HG03039 (cell line): ENCODE measurements around the gene ACSM5.
"Not testable (repeated sequence)": the region's sequence is repeated elsewhere in the genome, so short reads cannot be mapped to it uniquely, and the experiment has no call there.

Source experiments
- ATAC-seq: cut with Tn5 transposase; IDR thresholded peaks from one replicate; pipeline ENCODE4 v1.9.1; 2021; ENCODE audit warnings: mild to moderate bottlenecking, moderate library complexity; ENCODE audit not compliant: unreplicated experiment

Gene ACSM5

DNA sequence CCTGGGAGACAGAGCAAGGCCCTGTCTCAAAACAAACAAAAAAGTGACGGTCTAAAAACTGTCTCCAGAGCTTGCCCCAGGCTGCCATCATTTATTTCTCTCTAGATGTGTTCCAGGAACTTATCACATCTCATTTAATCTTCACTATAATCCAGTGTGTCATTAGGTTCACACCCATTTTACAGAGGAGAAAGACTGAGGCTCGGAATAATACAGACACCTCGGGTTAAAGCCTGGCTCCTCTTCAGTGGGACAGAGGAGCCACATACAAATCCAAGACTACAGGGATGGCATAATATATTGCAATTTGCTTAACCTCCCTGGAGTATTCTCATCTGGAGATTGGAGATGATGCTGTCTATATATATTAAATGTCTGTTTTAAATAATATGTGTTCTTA is 10.7 kb upstream of the ACSM5 start:
- ATAC-seq: no peak

DNA sequence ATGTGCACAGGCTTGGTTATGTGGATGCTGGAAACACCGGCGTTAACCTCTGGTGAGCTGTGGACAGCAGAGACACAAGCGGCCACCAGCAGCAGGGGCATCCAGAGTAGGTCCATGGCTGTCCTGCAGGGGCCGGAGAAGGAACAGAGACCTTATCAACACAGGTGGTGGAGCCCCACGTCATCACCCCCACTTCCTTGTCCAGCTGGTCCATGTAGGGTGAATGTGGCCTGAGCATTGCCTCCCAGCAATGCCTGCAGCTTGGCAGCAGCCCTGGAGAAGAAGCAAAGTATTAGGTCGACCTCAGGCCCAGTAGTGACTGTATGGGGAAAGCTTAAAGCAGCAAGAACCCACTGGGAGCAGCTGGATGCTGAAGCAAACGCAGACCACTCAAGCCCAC is 10.1 kb upstream of the ACSM5 start:
- ATAC-seq: no peak

DNA sequence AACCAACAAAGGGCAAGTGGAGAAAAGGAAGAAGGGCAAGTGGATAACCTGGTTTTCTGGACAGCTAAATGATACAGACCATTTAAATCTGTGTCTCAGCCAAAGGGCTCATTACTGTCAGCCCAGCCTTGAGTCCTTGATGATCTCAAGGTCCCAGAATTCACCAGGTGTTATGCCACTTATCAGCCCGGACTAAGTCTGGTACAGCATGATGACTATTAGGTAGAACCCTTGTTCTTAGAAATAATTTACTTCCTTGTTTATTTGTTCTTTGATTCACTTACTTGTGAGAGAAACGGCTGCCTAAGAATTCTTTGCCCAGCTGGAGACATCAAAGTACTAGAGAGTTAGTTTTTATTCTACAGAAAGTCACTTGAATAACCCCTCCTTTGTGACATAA is 8.3 kb upstream of the ACSM5 start:
- ATAC-seq: no peak

GRCh38 chr16:20401475-20402016 is 7.8 kb upstream of the ACSM5 start:
- ATAC-seq: no peak

GRCh38 chr16:20402651-20403050 is 6.7 kb upstream of the ACSM5 start:
- ATAC-seq: no peak

- no peak for ATAC-seq
These were observed 4.7 kb upstream of the ACSM5 start, which contains the start of gene PDILT for GRCh38 chr16:20404637-20405036. PDILT (minus strand) TSS chr16:20404737; CDS start chr16:20399300, 5,437 bp downstream.

DNA sequence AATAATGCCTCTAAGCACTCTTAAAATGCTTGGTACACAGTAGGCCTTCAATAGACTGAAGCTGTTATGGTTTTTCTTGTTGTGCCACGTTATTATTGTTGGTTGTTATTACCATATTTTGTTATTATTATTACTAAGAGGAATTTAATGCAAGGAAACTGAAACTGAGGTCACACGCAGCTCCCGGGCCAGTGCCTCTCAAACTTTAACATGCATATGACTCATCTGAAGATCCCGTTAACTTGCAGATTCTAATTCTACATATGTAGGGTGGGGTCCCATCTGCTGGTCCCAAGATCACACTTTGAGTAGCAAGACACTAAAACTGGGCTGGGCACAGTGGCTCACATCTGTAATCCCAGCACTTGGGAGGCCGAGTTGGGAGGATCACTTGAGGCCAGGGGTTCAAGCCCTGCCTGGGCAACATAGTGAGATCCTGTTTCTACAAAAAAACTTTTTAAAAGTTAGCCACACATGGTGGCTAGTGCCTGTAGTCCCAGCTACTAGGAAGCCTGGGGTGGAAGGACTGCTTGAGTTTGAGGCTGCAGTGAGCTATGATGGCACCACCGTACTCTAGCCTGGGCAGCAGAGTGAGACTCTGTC is 888 bp downstream of the ACSM5 start:
- ATAC-seq: no peak

DNA sequence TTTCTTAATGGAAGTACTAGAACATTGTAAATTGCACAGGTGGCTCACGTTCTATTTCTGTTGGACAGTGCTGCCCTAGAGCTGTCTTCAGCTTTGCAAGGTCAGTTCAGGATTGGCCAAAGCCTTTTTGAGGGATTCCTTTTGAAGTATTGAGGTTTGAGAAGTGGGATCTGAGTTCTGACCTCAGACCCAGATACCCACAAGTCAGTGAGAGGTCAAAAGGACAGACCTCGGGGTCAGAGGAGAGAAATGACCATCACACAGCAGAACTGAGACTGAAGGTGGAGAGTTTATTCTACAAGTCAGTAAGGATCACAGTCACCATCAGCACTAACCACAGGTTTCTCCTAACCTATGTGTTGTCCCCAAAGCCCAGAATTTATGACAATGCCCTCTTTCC is 1.7 kb downstream of the ACSM5 start:
- no peak for ATAC-seq

- no peak for ATAC-seq
These were observed 6.2 kb downstream of the ACSM5 start for GRCh38 chr16:20415541-20415940.

DNA sequence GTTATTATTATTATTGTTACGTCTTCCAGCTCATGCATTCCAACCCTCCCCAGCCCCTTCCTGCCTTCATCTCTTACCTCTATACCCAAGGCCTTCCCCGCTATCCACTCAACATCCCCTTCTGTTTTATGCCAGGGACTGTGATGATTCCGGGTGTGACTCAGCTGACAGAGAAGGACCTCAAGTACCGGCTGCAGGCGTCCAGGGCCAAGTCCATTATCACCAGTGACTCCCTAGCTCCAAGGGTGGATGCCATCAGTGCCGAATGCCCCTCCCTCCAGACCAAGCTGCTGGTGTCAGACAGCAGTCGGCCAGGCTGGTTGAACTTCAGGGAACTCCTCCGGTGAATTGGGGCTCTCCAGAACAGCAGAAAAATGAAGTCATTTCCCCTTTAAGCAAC is 9.8 kb downstream of the ACSM5 start:
- ATAC-seq: not testable (repeated sequence)

DNA sequence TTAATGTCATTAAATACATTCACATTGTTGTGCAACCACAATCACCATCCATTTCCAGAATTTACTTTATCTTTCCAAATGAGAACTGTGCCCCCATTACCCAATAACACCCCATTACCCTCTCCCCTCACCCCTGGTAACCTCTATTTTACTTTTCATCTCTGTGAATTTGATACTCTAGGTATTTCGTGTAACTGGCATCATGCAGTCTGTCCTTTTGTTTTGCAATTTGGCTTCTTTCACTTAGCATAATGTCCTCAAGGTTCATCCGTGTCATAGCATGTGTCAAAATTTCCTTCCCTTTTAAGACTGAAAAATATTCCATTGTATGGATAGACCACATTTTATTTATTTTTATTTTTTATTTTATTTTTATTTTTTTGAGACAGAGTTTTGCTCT is 12.4 kb downstream of the ACSM5 start:
- ATAC-seq: not testable (repeated sequence)

DNA sequence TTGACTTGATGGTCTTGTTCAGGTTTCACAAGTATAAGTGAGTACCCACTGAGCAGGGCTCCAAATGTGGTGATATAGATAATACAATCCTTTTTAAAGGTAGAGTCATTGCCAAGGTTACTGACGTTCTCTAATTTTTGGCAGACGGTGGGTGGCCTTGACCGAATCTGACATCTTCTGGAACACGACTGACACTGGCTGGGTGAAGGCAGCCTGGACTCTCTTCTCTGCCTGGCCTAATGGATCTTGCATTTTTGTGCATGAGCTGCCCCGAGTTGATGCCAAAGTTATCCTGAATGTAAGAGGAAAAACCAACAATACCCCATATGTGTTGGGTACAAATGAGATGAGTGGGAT is 14.4 kb downstream of the ACSM5 start:
- not testable (repeated sequence) for ATAC-seq

DNA sequence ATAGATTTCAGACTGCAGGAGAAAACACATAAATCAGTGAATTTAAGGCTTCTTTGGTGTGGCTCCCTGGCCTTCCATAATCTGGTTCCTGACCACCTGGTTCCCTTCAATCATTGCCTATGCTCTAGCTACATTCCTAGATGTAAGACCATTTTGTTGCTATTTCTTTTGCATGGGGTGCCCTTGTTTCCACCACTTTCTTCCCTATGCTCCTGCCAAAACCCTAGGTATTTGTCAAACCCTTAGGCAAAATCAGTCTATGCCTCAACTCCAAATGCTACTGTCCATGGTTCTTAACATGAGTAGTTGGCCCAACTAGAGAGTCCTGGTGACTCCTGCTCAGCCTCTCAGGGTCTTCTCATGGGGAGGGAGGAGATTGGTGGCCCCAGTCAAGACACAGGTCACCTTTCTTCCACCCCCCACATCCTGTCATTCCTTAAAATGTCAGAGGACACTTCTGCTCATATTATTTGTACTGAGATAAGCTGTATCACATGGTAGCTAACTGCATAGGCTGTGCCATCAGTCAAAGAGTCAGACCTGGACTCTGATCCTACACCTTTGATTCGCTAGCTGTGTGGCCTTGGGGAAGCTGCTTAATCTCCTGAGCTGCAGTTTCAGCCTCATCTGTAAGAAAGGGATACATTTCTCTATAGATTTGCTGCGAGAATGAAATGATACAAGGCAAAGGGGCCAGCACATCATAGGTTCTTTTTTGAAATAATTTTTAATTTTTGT is 15.0 kb downstream of the ACSM5 start:
- ATAC-seq: no peak

- ATAC-seq: not testable (repeated sequence)
These were observed 18.1 kb downstream of the ACSM5 start for GRCh38 chr16:20427401-20427797.

GRCh38 chr16:20429499-20429898 is 20.2 kb downstream of the ACSM5 start:
- ATAC-seq: not testable (repeated sequence)

- ATAC-seq: not testable (repeated sequence)
These were observed 21.1 kb downstream of the ACSM5 start for GRCh38 chr16:20430480-20430879.

DNA sequence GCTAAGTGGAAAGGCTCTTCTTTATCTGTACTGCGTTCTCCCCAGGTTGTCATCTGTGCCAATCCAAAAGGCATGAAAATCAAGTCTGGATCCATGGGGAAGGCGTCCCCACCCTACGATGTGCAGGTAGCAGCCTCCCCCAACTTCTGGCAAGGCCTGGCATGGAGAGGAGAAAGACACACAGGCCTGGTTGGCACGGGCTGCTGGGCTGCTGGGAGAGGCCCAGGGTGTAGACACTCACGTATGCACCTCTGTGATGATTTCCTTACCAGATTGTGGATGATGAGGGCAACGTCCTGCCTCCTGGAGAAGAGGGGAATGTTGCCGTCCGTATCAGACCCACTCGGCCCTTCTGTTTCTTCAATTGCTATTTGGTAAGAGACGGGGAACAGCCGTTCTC is 21.6 kb downstream of the ACSM5 start:
- no peak for ATAC-seq

DNA sequence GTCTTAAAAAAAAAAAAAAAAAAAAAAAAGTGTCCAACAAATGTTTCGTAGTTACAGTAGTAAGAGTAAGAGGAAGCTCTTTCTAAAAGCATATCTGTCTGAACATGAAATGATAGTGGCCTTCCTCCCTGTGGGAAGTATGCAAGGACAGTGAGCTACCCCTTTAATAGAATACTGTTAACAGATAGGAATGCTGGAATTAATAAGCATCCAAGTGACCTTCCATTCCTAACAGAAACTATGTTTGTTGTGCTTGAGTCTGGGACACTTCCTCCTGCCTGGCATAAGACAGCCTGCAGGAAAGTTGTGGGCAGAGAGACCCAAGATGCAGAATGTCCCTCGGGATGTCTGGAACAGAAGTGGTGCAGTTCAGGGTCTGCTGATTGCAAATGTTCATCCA is 29.6 kb downstream of the ACSM5 start:
- ATAC-seq: not testable (repeated sequence)

- not testable (repeated sequence) for ATAC-seq
These were observed 30.5 kb downstream of the ACSM5 start for GRCh38 chr16:20439820-20440231.

- not testable (repeated sequence) for ATAC-seq
These were observed 31.4 kb downstream of the ACSM5 start for GRCh38 chr16:20440731-20441130.

GRCh38 chr16:20441191-20441590 is 31.9 kb downstream of the ACSM5 start:
- no peak for ATAC-seq

DNA sequence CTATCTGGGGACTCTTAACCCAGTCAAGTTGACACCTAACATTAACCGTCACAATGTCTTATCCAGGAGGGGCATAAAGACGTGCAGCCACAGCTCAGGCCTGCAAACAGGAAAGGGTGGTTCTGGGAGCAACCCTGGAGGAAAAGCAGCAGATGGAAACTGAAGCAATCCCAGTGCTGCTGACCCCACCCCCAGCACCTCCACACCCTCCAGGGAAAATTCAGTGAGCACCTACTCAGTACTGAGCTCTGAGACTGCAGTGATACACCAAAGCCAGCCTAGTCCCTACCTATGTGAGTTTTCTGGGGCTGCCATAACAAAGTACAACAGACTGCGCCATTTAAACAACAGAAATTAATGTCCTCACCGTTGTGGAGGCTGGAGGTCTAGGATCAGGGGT is 32.5 kb downstream of the ACSM5 start:
- not testable (repeated sequence) for ATAC-seq
